Keratinocyte (primary cell): ENCODE data around the gene CXCL14. TPM values are rescaled to one million over a fixed set of nuclear protein-coding genes. Genes with fewer than 3 reads are reported as not detected.

Experiments used
- DNase-seq: peaks from one replicate; pipeline ENCODE4 v3.0.0-alpha.2; 2011; ENCODE audit warnings: low read depth, missing footprints, low spot score
- FAIRE-seq: peaks from 2 replicates; lab custom pipeline; 2011; peaks lifted over from hg19 to GRCh38; lab: Jason Lieb, UNC
- H2AFZ ChIP-seq: 2 replicates; pipeline ENCODE4 v1.6.0; 2012; ENCODE audit warnings: low read length, control low read depth, inconsistent platforms; ENCODE audit not compliant: control insufficient read depth
- H3K27ac ChIP-seq: 2 replicates; pipeline ENCODE4 v1.5.1; 2011; ENCODE audit warnings: low read length; ENCODE audit not compliant: control insufficient read depth, insufficient read depth
- H3K27me3 ChIP-seq: 3 replicates; pipeline ENCODE4 v1.6.0; 2011; ENCODE audit warnings: low read length; ENCODE audit not compliant: control insufficient read depth, insufficient read depth; ENCODE audit errors: extremely low read depth
- H3K36me3 ChIP-seq, 2 experiments: 2 replicates in 1 of 2; 3 replicates in 1 of 2; pipeline ENCODE4 v1.5.1; 2011; ENCODE audit warnings: low read length in 2 of 2, mild to moderate bottlenecking in 1 of 2; ENCODE audit not compliant: control insufficient read depth in 2 of 2, insufficient read depth in 2 of 2; ENCODE audit errors: extremely low read depth in 1 of 2
- H3K4me1 ChIP-seq: 3 replicates; pipeline ENCODE4 v1.5.1; 2011; ENCODE audit warnings: low read length; ENCODE audit not compliant: control insufficient read depth, insufficient read depth; ENCODE audit errors: extremely low read depth
- H3K4me2 ChIP-seq: 3 replicates; pipeline ENCODE4 v1.6.0; 2011; ENCODE audit warnings: low read depth, low read length; ENCODE audit not compliant: control insufficient read depth, insufficient read depth; ENCODE audit errors: extremely low read depth
- H3K4me3 ChIP-seq, 3 experiments: fragments of 200-600 bp in 1 of 3; sonication (generic) in 1 of 3; 2 replicates in 2 of 3; 3 replicates in 1 of 3; pipeline ENCODE4 v1.5.1; 2011 to 2016; ENCODE audit warnings: low read length in 3 of 3, mild to moderate bottlenecking in 3 of 3, control low read depth in 2 of 3, inconsistent platforms in 1 of 3, low read depth in 1 of 3, mixed read lengths in 1 of 3, mixed run types in 1 of 3, moderate library complexity in 1 of 3; ENCODE audit not compliant: control insufficient read depth in 2 of 3, insufficient read depth in 2 of 3; ENCODE audit errors: extremely low read depth in 1 of 3
- H3K79me2 ChIP-seq: 2 replicates; pipeline ENCODE4 v1.6.0; 2012; ENCODE audit warnings: low read length; ENCODE audit not compliant: control insufficient read depth, insufficient read depth
- H3K9ac ChIP-seq: 3 replicates; pipeline ENCODE4 v1.6.0; 2011; ENCODE audit warnings: low read length; ENCODE audit not compliant: control insufficient read depth, insufficient read depth; ENCODE audit errors: extremely low read depth
- H3K9me1 ChIP-seq: 3 replicates; pipeline ENCODE4 v1.6.0; 2011; ENCODE audit warnings: low read length; ENCODE audit not compliant: control insufficient read depth, insufficient read depth; ENCODE audit errors: extremely low read depth
- H3K9me3 ChIP-seq: 2 replicates; pipeline ENCODE4 v1.5.1; 2012; ENCODE audit warnings: low read depth, low read length; ENCODE audit not compliant: control insufficient read depth
- H4K20me1 ChIP-seq: 3 replicates; pipeline ENCODE4 v1.6.0; 2011; ENCODE audit warnings: low read length; ENCODE audit not compliant: control insufficient read depth, insufficient read depth; ENCODE audit errors: extremely low read depth
- CTCF ChIP-seq, 3 experiments: IDR thresholded peaks in 1 of 3; conservative IDR thresholded peaks in 1 of 3; optimal IDR thresholded peaks in 1 of 3; 2 replicates in 2 of 3; 3 replicates in 1 of 3; pipeline versions ENCODE3 to v1.5.1; 2011; ENCODE audit warnings: low read length in 3 of 3, mild to moderate bottlenecking in 3 of 3, moderate library complexity in 2 of 3, control low read depth in 1 of 3, inconsistent platforms in 1 of 3; ENCODE audit not compliant: insufficient read depth in 2 of 3; ENCODE audit errors: extremely low read depth in 1 of 3
- EZH2 ChIP-seq: IDR thresholded peaks from one replicate; pipeline ENCODE4 v1.6.1; 2012; ENCODE audit warnings: inconsistent platforms, mild to moderate bottlenecking, low read length, moderate library complexity
- dilution Hi-C: fragments of 300-500 bp; cut with MboI; formaldehyde crosslinking; loops from one replicate; pipeline ENCODE4 v1.7.0; 2020; ENCODE audit warnings: low sequenced_read_pairs; ENCODE audit not compliant: extremely low pct_ligation_motif_present
- polyA plus RNA-seq, 5 experiments: library from polyadenylated mRNA; depleted of rRNA in 3 of 5; stranded (reverse) in 3 of 5; stranded (forward) in 1 of 5; unstranded in 1 of 5; fragments of >200 nt; gene quantifications; 1 replicate in 1 of 5; 2 replicates in 3 of 5; 3 replicates in 1 of 5; pipeline versions ENCODE4 v1.2.1 to v1.2.3, GENCODE V29; 2011 to 2012; ENCODE audit warnings: missing spikeins in 2 of 5, low read depth in 1 of 5, low replicate concordance in 1 of 5

The CXCL14 gene
- polyA plus RNA-seq, 1 donor (not counting 4 experiments of a cell fraction or from before 2014, with no cell fraction given): 124 TPM

DNA sequence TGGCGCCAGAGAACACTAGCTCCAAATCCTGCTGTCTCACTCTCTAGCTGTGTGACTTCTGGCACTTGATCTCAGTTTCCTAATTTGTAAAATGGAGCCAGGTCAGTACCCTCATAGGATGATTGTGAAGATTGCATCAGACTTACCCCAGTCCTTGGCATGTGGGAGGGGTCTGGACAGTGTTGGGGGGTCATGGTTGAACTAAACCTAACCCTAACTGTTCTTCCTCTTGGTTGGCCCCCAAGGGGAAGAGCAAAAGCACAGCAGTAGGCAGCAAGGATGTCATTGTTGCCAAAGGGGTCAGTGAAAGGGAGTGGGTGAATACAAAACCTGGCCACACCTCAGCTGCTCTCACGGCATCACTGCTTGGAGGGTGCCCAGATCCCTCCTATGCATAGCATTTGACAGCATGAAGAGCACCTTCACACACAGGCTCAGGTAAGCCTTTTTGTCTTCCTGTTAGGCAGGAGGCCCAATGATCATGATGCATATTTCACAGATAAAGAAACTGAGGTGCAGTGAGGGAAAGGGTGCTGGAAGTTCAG is 15.7 kb upstream of the CXCL14 start:
- no peaks in the 10 kb centered on the region for H3K36me3 ChIP-seq
- DNase-seq (no peak), FAIRE-seq (no peak)
- no peaks in the 10 kb centered on the region for H3K9me3 ChIP-seq
- H3K27me3 ChIP-seq: no peaks in the 10 kb centered on the region
- H3K4me1 ChIP-seq: peaks cover 7% of the 10 kb centered on the region
- H3K4me3 ChIP-seq: no peak overlapping the region
- no peak overlapping the region for H3K9ac ChIP-seq
- no peak overlapping the region for H2AFZ ChIP-seq
- H3K79me2 ChIP-seq: no peaks in the 10 kb centered on the region
- no peak overlapping the region for H3K27ac ChIP-seq
- H4K20me1 ChIP-seq: no peaks in the 10 kb centered on the region
- no peaks in the 10 kb centered on the region for H3K9me1 ChIP-seq
- dilution Hi-C loops: loop anchor here (25.0 kb wide), 1 partner anchor 143 kb away; no protein-coding TSS in a partner anchor
- H3K4me2 ChIP-seq: no peak overlapping the region
- TF ChIP-seq CTCF (optimal IDR thresholded peaks at IDR 0.05 in 1 of 3, IDR thresholded peaks at IDR 0.05 in 1 of 3, conservative IDR thresholded peaks at IDR 0.05 in 1 of 3; ENCODE audit: extremely low read depth in 1 of 3, insufficient read depth in 2 of 3, low read length in 3 of 3) (no peak), EZH2 (no peak)

GRCh38 chr5:135593886-135594285 is 15.1 kb upstream of the CXCL14 start:
- H3K4me2 ChIP-seq: no peak overlapping the region
- no peaks in the 10 kb centered on the region for H3K36me3 ChIP-seq
- dilution Hi-C loops: loop anchor here (25.0 kb wide), 1 partner anchor 143 kb away; no protein-coding TSS in a partner anchor
- DNase-seq (no peak), FAIRE-seq (no peak)
- TF ChIP-seq CTCF (optimal IDR thresholded peaks at IDR 0.05 in 1 of 3, IDR thresholded peaks at IDR 0.05 in 1 of 3, conservative IDR thresholded peaks at IDR 0.05 in 1 of 3; ENCODE audit: extremely low read depth in 1 of 3, insufficient read depth in 2 of 3, low read length in 3 of 3) (no peak), EZH2 (no peak)
- H3K9me1 ChIP-seq: no peaks in the 10 kb centered on the region
- H3K4me1 ChIP-seq: peaks cover 7% of the 10 kb centered on the region
- no peaks in the 10 kb centered on the region for H4K20me1 ChIP-seq
- no peak overlapping the region for H2AFZ ChIP-seq
- H3K27me3 ChIP-seq: no peaks in the 10 kb centered on the region
- H3K79me2 ChIP-seq: no peaks in the 10 kb centered on the region
- no peak overlapping the region for H3K4me3 ChIP-seq
- no peak overlapping the region for H3K27ac ChIP-seq
- no peak overlapping the region for H3K9ac ChIP-seq
- no peaks in the 10 kb centered on the region for H3K9me3 ChIP-seq
